ENCODE measurements around the gene SHISA4. TPM values are rescaled to one million over a fixed set of nuclear protein-coding genes. Genes with fewer than 3 reads are reported as not detected.
"Not testable (repeated sequence)": the region's sequence is repeated elsewhere in the genome, so short reads cannot be mapped to it uniquely, and the experiment has no call there.

SHISA4 gene
- total RNA-seq, 4 donors from 2014 or later, result 2.2 to 6.7 (median 4.6) TPM

DNA sequence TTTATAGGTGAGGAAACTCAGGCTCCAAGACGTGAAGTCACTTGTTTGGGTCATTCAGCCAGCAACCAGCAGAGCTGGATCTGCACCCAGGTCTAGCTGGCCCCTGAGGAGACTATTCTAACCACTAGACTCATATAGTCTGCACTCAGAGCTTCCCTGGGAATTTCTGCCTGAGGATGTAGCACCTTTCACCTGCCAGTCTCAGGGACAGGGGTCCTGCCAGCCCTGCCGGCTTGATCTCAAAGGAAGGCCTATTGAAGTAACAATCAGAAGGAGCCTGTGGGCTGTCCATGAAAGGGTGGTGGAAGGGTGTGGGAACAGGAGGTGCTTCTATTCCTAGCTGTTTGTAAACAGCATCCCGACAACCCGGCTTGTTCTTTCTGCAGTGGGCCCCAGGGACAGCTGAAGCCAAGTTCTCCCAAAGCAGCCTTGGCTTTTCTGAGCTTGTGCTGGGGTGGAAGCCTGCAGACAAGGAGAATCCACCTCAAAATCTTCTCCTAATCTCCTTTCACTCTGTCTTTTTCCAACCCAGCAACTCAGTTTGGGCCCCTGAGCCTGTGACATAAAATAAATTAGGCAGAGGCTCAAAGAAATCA, 49.8 kb downstream of the SHISA4 start:
- intact Hi-C loops (cut with DNase I; ENCODE audit: low total_unique reads) (no loop called here), in situ Hi-C loops (cut with MboI; ENCODE audit: low pct_ligation_motif_present in 1 of 4, low pct_unique_long_range_greater_than_20kb in 1 of 4, low sequenced_read_pairs in 3 of 4) (no loop called here)
- peaks cover 0 to 20% (median 2%) of the 10 kb centered on the region in 4 donors for H3K4me1 ChIP-seq
- WGBS, 2 donors (ENCODE audit: low coverage in 1 of 2), result 40 to 49% methylated on average over 1 to 4 of the region's 4 CpGs
- no peaks in the 10 kb centered on the region for H3K27me3 ChIP-seq
- no peak for DNase-seq
- H3K36me3 ChIP-seq, result no peaks in the 10 kb centered on the region
- H3K27ac ChIP-seq, result peak overlapping the region; percentile 84 to 91 (median 87)
- H3K9me3 ChIP-seq, result no peaks in the 10 kb centered on the region
- H3K4me3 ChIP-seq, result peak overlapping the region in 1 of 4 donors; percentile 3
- TF ChIP-seq POLR2A (IDR thresholded peaks at IDR 0.05), result no peak
- TF ChIP-seq POLR2AphosphoS5 (IDR thresholded peaks at IDR 0.05), result no peak
- no peak for TF ChIP-seq EP300 (IDR thresholded peaks at IDR 0.05; ENCODE audit: low read depth)
- TF ChIP-seq CTCF (IDR thresholded peaks at IDR 0.05), result no peak

GRCh38 chr1:201939148-201939547, 50.5 kb downstream of the SHISA4 start:
- Histone ChIP-seq H3K4me1 (peaks cover 0 to 16% (median 2%) of the 10 kb centered on the region in 4 donors), H3K9me3 (no peaks in the 10 kb centered on the region), H3K36me3 (no peaks in the 10 kb centered on the region), H3K4me3 (peak overlapping the region in 1 of 4 donors; percentile 57), H3K27me3 (peaks cover under 1% of the 10 kb centered on the region), H3K27ac (peak overlapping the region; percentile 84 to 91 (median 87))
- in situ Hi-C loops (cut with MboI; ENCODE audit: low pct_ligation_motif_present in 1 of 4, low pct_unique_long_range_greater_than_20kb in 1 of 4, low sequenced_read_pairs in 3 of 4) (no loop called here), intact Hi-C loops (cut with DNase I; ENCODE audit: low total_unique reads) (no loop called here)
- no peak for TF ChIP-seq CTCF (IDR thresholded peaks at IDR 0.05)
- no peak for TF ChIP-seq POLR2AphosphoS5 (IDR thresholded peaks at IDR 0.05)
- no peak for TF ChIP-seq EP300 (IDR thresholded peaks at IDR 0.05; ENCODE audit: low read depth)
- no peak for TF ChIP-seq POLR2A (IDR thresholded peaks at IDR 0.05)
- no peak for DNase-seq
- WGBS, 2 donors (ENCODE audit: low coverage in 1 of 2), result 58 to 59% methylated on average over 3 to 4 of the region's 4 CpGs

GRCh38 chr1:201939574-201939973, 50.9 kb downstream of the SHISA4 start:
- peaks cover 0 to 13% (median 2%) of the 10 kb centered on the region in 4 donors for H3K4me1 ChIP-seq
- 75% methylated on average over 5 of the region's 5 CpGs; no CpG with 5 or more reads in 1 of the 2 donors for WGBS, 2 donors (ENCODE audit: low coverage in 1 of 2)
- no peaks in the 10 kb centered on the region for H3K36me3 ChIP-seq
- no peak for TF ChIP-seq POLR2AphosphoS5 (IDR thresholded peaks at IDR 0.05)
- no peak for TF ChIP-seq CTCF (IDR thresholded peaks at IDR 0.05)
- TF ChIP-seq EP300 (IDR thresholded peaks at IDR 0.05; ENCODE audit: low read depth), result no peak
- TF ChIP-seq POLR2A (IDR thresholded peaks at IDR 0.05), result no peak
- H3K4me3 ChIP-seq, result peak overlapping the region in 1 of 4 donors; percentile 57
- in situ Hi-C loops (cut with MboI; ENCODE audit: low pct_ligation_motif_present in 1 of 4, low pct_unique_long_range_greater_than_20kb in 1 of 4, low sequenced_read_pairs in 3 of 4) (no loop called here), intact Hi-C loops (cut with DNase I; ENCODE audit: low total_unique reads) (no loop called here)
- DNase-seq, result no peak
- peaks cover 3% of the 10 kb centered on the region for H3K27me3 ChIP-seq
- peak overlapping the region; percentile 84 to 91 (median 87) for H3K27ac ChIP-seq
- no peaks in the 10 kb centered on the region for H3K9me3 ChIP-seq

GRCh38 chr1:201940316-201940715, 51.6 kb downstream of the SHISA4 start:
- intact Hi-C loops (cut with DNase I; ENCODE audit: low total_unique reads); in situ Hi-C loops (cut with MboI; ENCODE audit: low pct_ligation_motif_present in 1 of 4, low pct_unique_long_range_greater_than_20kb in 1 of 4, low sequenced_read_pairs in 3 of 4); H3K9me3 ChIP-seq; DNase-seq; H3K36me3 ChIP-seq: not testable (repeated sequence)
- H3K4me1 ChIP-seq, result peaks cover 0 to 13% (median 2%) of the 10 kb centered on the region in 4 donors
- peak overlapping the region in 1 of 4 donors; percentile 57 for H3K4me3 ChIP-seq
- H3K27ac ChIP-seq, result peak overlapping the region; percentile 84 to 91 (median 87)
- WGBS, 2 donors (ENCODE audit: low coverage in 1 of 2), result 76 to 90% methylated on average over 2 to 10 of the region's 10 CpGs
- H3K27me3 ChIP-seq, result peaks cover 10% of the 10 kb centered on the region
